ENCODE measurements around the gene BMP2.

The BMP2 gene

DNA sequence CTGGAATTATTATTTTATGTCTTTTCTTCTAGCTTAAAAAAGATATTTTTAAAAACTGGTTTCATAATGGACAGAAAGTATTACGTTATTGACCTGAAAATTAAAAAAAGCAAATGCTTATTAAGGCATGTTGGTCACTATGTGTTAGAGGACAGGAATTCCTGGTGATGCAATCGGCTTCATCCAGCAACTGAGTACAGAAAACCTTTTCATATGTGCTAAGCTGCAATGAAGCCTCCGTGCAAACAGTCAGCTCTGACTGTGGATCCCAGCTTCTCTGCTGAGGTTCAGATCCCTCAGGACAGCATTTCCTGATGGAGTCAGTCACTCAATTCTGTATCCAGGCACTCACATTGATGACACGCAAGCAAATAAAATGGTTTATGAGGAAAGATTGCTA, 22.7 kb upstream of the BMP2 start:
- Histone ChIP-seq H3K9me3 (ENCODE audit: insufficient read depth, low read length) (no peaks in the 10 kb centered on the region), H4K20me1 (ENCODE audit: insufficient read depth, low read length) (no peaks in the 10 kb centered on the region), H3K4me1 (ENCODE audit: low read length) (no peaks in the 10 kb centered on the region), H3K4me2 (ENCODE audit: low read length) (no peak overlapping the region), H3K4me3 (ENCODE audit: low read length) (no peak overlapping the region), H3K36me3 (replicated peaks; ENCODE audit: low read depth, low read length) (no peaks in the 10 kb centered on the region), H3K27me3 (ENCODE audit: low read depth, low read length) (no peaks in the 10 kb centered on the region), H3K79me2 (ENCODE audit: low read length) (no peaks in the 10 kb centered on the region), H3K9ac (ENCODE audit: low read length) (no peak overlapping the region), H3K27ac (ENCODE audit: low read length) (no peak overlapping the region), H2AFZ (ENCODE audit: low read depth, low read length) (no peak overlapping the region)
- TF ChIP-seq, protein P1, sequence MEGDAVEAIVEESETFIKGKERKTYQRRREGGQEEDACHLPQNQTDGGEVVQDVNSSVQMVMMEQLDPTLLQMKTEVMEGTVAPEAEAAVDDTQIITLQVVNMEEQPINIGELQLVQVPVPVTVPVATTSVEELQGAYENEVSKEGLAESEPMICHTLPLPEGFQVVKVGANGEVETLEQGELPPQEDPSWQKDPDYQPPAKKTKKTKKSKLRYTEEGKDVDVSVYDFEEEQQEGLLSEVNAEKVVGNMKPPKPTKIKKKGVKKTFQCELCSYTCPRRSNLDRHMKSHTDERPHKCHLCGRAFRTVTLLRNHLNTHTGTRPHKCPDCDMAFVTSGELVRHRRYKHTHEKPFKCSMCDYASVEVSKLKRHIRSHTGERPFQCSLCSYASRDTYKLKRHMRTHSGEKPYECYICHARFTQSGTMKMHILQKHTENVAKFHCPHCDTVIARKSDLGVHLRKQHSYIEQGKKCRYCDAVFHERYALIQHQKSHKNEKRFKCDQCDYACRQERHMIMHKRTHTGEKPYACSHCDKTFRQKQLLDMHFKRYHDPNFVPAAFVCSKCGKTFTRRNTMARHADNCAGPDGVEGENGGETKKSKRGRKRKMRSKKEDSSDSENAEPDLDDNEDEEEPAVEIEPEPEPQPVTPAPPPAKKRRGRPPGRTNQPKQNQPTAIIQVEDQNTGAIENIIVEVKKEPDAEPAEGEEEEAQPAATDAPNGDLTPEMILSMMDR (IDR thresholded peaks at IDR 0.05; ENCODE audit: low read depth, low read length), result no peak
- TF ChIP-seq EZH2phosphoT487 (IDR thresholded peaks at IDR 0.05; ENCODE audit: low read depth), result no peak

DNA sequence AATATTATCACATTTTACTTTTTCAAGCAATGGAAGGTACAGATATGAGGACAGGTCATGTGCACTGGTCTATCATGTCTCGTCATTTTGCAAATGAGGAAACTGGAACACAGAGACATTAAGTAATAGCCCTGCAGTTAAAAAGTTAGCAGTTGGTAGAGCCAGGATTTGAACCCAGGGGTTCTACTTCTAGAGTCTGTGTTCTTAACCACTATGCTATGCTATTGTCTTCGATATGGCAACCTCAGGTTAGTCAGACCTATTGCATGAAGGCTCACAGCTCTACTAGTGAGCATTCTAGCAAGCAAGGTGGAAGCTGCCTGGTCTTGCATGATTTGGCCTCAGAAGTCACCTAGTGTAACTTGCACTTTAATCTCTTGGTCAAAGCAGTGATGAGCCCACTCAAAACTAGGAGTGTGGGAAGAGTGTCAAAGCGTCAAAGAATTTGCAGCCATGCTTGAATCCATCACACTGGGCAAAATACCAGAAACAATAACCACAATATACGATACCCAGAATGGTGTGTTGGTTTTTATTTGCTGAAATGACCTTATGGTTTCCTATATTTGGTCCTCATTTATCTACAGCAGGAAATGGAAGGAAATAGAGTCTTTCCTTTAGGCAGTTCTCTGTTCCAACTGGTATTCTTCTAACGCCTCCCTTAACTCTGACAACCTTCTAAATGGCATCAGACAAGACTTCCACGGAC, 20.4 kb upstream of the BMP2 start:
- TF ChIP-seq, protein P1 (IDR thresholded peaks at IDR 0.05; ENCODE audit: low read depth, low read length), result no peak
- no peak for TF ChIP-seq EZH2phosphoT487 (IDR thresholded peaks at IDR 0.05; ENCODE audit: low read depth)
- H3K4me1 ChIP-seq (ENCODE audit: low read length), result no peaks in the 10 kb centered on the region
- H3K9me3 ChIP-seq (ENCODE audit: insufficient read depth, low read length), result no peaks in the 10 kb centered on the region
- no peaks in the 10 kb centered on the region for H3K36me3 ChIP-seq (replicated peaks; ENCODE audit: low read depth, low read length)
- H3K4me3 ChIP-seq (ENCODE audit: low read length), result no peak overlapping the region
- H3K4me2 ChIP-seq (ENCODE audit: low read length), result no peak overlapping the region
- H3K27ac ChIP-seq (ENCODE audit: low read length), result no peak overlapping the region
- H3K27me3 ChIP-seq (ENCODE audit: low read depth, low read length), result no peaks in the 10 kb centered on the region
- H3K9ac ChIP-seq (ENCODE audit: low read length), result no peak overlapping the region
- H2AFZ ChIP-seq (ENCODE audit: low read depth, low read length), result no peak overlapping the region
- no peaks in the 10 kb centered on the region for H3K79me2 ChIP-seq (ENCODE audit: low read length)
- no peaks in the 10 kb centered on the region for H4K20me1 ChIP-seq (ENCODE audit: insufficient read depth, low read length)

DNA sequence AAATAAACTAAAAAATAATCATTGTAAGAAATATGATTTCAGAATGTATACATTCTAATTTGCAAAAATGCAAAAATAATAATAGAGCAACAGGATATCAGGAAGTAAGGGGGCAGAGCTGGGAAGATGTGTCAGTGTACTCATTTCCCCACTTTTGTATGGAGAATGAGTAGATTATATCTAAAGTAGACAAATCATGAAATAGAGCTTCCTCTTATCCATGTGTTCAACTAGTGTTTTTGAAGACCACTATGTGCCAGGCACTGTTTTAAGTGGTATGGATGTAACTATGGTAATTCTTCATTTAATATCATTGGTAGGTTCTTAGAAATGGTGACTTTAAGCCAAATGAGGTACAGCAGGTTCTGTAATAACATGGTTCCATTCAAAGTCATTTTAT, 17.0 kb upstream of the BMP2 start:
- Histone ChIP-seq H3K79me2 (ENCODE audit: low read length) (no peaks in the 10 kb centered on the region), H3K27ac (ENCODE audit: low read length) (no peak overlapping the region), H2AFZ (ENCODE audit: low read depth, low read length) (no peak overlapping the region), H3K36me3 (replicated peaks; ENCODE audit: low read depth, low read length) (no peaks in the 10 kb centered on the region), H3K9ac (ENCODE audit: low read length) (no peak overlapping the region), H3K4me3 (ENCODE audit: low read length) (no peak overlapping the region), H3K9me3 (ENCODE audit: insufficient read depth, low read length) (no peaks in the 10 kb centered on the region), H4K20me1 (ENCODE audit: insufficient read depth, low read length) (no peaks in the 10 kb centered on the region), H3K4me2 (ENCODE audit: low read length) (no peak overlapping the region), H3K27me3 (ENCODE audit: low read depth, low read length) (no peaks in the 10 kb centered on the region), H3K4me1 (ENCODE audit: low read length) (no peaks in the 10 kb centered on the region)
- TF ChIP-seq, protein P1 (IDR thresholded peaks at IDR 0.05; ENCODE audit: low read depth, low read length), result no peak
- TF ChIP-seq EZH2phosphoT487 (IDR thresholded peaks at IDR 0.05; ENCODE audit: low read depth), result no peak

DNA sequence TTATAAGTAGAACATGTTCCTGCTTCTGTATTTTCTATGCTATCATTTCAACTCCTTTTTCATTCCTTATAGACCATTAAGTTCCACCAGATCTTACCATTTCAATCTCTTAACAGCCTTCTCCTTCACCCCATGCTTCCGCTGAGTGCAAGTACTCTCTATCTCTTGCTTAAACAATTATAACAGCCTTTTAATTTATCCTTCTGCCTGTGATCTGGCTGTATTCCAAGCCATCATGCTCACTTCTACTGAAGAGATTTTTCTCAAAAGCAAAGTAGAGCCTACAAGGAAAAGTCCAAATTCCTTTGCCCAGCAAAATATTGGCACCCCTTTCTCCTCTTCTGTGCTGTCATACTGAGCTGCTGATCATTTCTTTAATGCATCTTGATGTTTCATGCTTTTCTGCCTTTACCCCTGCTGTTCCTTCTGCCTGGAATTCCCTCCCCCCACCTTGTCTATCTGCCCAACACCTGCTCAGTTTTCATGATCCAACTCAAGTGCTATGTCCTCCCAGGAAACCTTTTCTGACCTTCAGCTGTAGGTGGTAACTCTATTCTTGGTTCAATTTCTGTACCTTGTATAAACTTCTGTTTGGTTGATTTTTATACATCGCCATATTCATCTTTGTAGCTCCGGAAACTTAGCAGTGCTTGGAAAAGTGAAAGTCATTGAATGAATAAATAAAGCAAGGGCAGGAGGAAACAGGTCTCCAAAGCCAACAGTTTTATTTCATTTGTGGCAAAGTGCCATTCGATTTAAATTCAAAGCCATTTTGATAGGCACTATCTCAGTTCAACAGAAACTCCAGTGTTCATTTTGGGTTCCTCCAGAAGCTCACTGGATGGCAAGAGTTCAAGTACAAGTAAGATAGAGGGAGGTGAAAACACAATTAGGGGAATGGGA, 10.5 kb upstream of the BMP2 start:
- Histone ChIP-seq H3K27ac (ENCODE audit: low read length) (no peak overlapping the region), H4K20me1 (ENCODE audit: insufficient read depth, low read length) (no peaks in the 10 kb centered on the region), H3K9ac (ENCODE audit: low read length) (no peak overlapping the region), H3K27me3 (ENCODE audit: low read depth, low read length) (peaks cover 5% of the 10 kb centered on the region; the same call in 1 of the 2 replicates), H2AFZ (ENCODE audit: low read depth, low read length) (no peak overlapping the region), H3K79me2 (ENCODE audit: low read length) (no peaks in the 10 kb centered on the region), H3K9me3 (ENCODE audit: insufficient read depth, low read length) (no peaks in the 10 kb centered on the region), H3K4me3 (ENCODE audit: low read length) (no peak overlapping the region), H3K4me2 (ENCODE audit: low read length) (no peak overlapping the region), H3K36me3 (replicated peaks; ENCODE audit: low read depth, low read length) (no peaks in the 10 kb centered on the region), H3K4me1 (ENCODE audit: low read length) (no peaks in the 10 kb centered on the region)
- no peak for TF ChIP-seq EZH2phosphoT487 (IDR thresholded peaks at IDR 0.05; ENCODE audit: low read depth)
- TF ChIP-seq, protein P1 (IDR thresholded peaks at IDR 0.05; ENCODE audit: low read depth, low read length), result no peak

Data from OCI-LY3 (cell line).